IMR-90 (cell line): ENCODE results near the gene EIF4G3. TPM values are rescaled to one million over a fixed set of nuclear protein-coding genes. Genes with fewer than 3 reads are reported as not detected.

ENCODE experiments used
- ATAC-seq: fragments of 200-7000 bp; cut with Tn5 transposase; 2 replicates; pipeline ENCODE4 v1.9.1; 2020; ENCODE audit warnings: low read depth, mild to moderate bottlenecking, moderate library complexity
- BruUV-seq: library from RNA; stranded (reverse); fragments of 400-500 nt; replicated peaks from 2 replicates; lab custom pipeline; 2021; lab: Mats Ljungman, UMichigan
- CTCF ChIA-PET: fragments of 300-600 bp; formaldehyde crosslinking; extraction: SDS; loops from one replicate; lab custom pipeline; 2021; ENCODE audit warnings: antibody characterized with exemption; lab: Yijun Ruan, JAX
- POLR2A ChIA-PET: fragments of 300-600 bp; sonication (Branson Sonifier 250); formaldehyde crosslinking; loops from one replicate; lab custom pipeline; 2022; ENCODE audit warnings: antibody characterized with exemption; ENCODE audit not compliant: unreplicated experiment; lab: Charles Lee
- DNase-seq: peaks from one replicate; pipeline ENCODE4 v3.0.0; 2013
- H2AFZ ChIP-seq: replicated peaks from 2 replicates; pipeline ENCODE3; 2013; ENCODE audit warnings: low read length, mild to moderate bottlenecking; ENCODE audit not compliant: poor library complexity
- H2AK5ac ChIP-seq: 2 replicates; pipeline ENCODE4 v1.6.1; 2013; ENCODE audit warnings: low read depth, low read length, inconsistent platforms
- H2AK9ac ChIP-seq: replicated peaks from 2 replicates; pipeline ENCODE3; 2013; ENCODE audit warnings: mild to moderate bottlenecking, low read depth, low read length, moderate library complexity; ENCODE audit not compliant: poor library complexity
- H2BK120ac ChIP-seq: 2 replicates; pipeline ENCODE4 v1.6.1; 2013; ENCODE audit warnings: low read depth, low read length, inconsistent platforms
- H2BK15ac ChIP-seq: 3 replicates; pipeline ENCODE4 v1.6.1; 2013; ENCODE audit warnings: low read depth, low read length, inconsistent platforms
- H2BK20ac ChIP-seq: 2 replicates; pipeline ENCODE4 v1.6.1; 2013; ENCODE audit warnings: low read depth, mild to moderate bottlenecking, inconsistent platforms, low read length, moderate library complexity
- H2BK5ac ChIP-seq: 2 replicates; pipeline ENCODE4 v1.6.1; 2013; ENCODE audit warnings: mild to moderate bottlenecking, low read depth, low read length, inconsistent platforms; ENCODE audit not compliant: poor library complexity, severe bottlenecking
- H3K14ac ChIP-seq: replicated peaks from 2 replicates; pipeline ENCODE4 v1.6.1; 2013; ENCODE audit warnings: low read depth, low read length, inconsistent platforms
- H3K18ac ChIP-seq: 2 replicates; pipeline ENCODE4 v1.6.1; 2013; ENCODE audit warnings: low read depth, low read length, control low read depth
- H3K23ac ChIP-seq: 2 replicates; pipeline ENCODE4 v1.6.1; 2013; ENCODE audit warnings: low read depth, low read length, inconsistent platforms
- H3K27ac ChIP-seq: 2 replicates; pipeline ENCODE4 v1.5.1; 2013; ENCODE audit warnings: mild to moderate bottlenecking, control low read depth, low read length; ENCODE audit not compliant: insufficient read depth
- H3K27me3 ChIP-seq: 2 replicates; pipeline ENCODE4 v1.6.1; 2013; ENCODE audit warnings: low read length; ENCODE audit not compliant: control insufficient read depth, insufficient read depth
- H3K36me3 ChIP-seq: 2 replicates; pipeline ENCODE4 v1.6.1; 2013; ENCODE audit warnings: low read length, mixed read lengths; ENCODE audit not compliant: control insufficient read depth, insufficient read depth
- H3K4ac ChIP-seq: 2 replicates; pipeline ENCODE4 v1.6.1; 2013; ENCODE audit warnings: low read depth, low read length, inconsistent platforms
- H3K4me1 ChIP-seq: 2 replicates; pipeline ENCODE4 v1.6.1; 2013; ENCODE audit warnings: low read length, mixed read lengths; ENCODE audit not compliant: control insufficient read depth, insufficient read depth
- H3K4me2 ChIP-seq: 2 replicates; pipeline ENCODE4 v1.6.1; 2013; ENCODE audit warnings: low read depth, mild to moderate bottlenecking, control low read depth, low read length, moderate library complexity
- H3K4me3 ChIP-seq: 2 replicates; pipeline ENCODE4 v1.5.1; 2013; ENCODE audit warnings: low read depth, mild to moderate bottlenecking, control low read depth, low read length, moderate library complexity; ENCODE audit not compliant: insufficient read depth
- H3K56ac ChIP-seq: 2 replicates; pipeline ENCODE4 v1.6.1; 2013; ENCODE audit warnings: low read length, inconsistent platforms; ENCODE audit not compliant: insufficient read depth; ENCODE audit errors: extremely low read depth
- H3K79me1 ChIP-seq, 2 experiments: 2 replicates each; pipeline ENCODE4 v1.6.1; 2013; ENCODE audit warnings: low read length in 2 of 2, inconsistent platforms in 1 of 2, low read depth in 1 of 2
- H3K9ac ChIP-seq: 2 replicates; pipeline ENCODE4 v1.6.1; 2013; ENCODE audit warnings: low read depth, low read length, control low read depth
- H3K9me1 ChIP-seq: 2 replicates; pipeline ENCODE4 v1.6.1; 2013; ENCODE audit warnings: low read length, inconsistent platforms; ENCODE audit not compliant: insufficient read depth
- H3K9me3 ChIP-seq: 2 replicates; pipeline ENCODE4 v1.6.1; 2013; ENCODE audit warnings: low read length; ENCODE audit not compliant: control insufficient read depth, insufficient read depth
- H4K20me1 ChIP-seq: 2 replicates; pipeline ENCODE4 v1.6.1; 2013; ENCODE audit warnings: low read length, inconsistent platforms; ENCODE audit not compliant: insufficient read depth
- H4K5ac ChIP-seq: 2 replicates; pipeline ENCODE4 v1.6.1; 2013; ENCODE audit warnings: mild to moderate bottlenecking, low read depth, low read length, control low read depth
- H4K8ac ChIP-seq, 2 experiments: 2 replicates each; pipeline ENCODE4 v1.6.1; 2013; ENCODE audit warnings: low read depth in 2 of 2, low read length in 2 of 2, control low read depth in 1 of 2, inconsistent platforms in 1 of 2
- H4K91ac ChIP-seq: 2 replicates; pipeline ENCODE4 v1.6.1; 2013; ENCODE audit warnings: low read depth, low read length, inconsistent platforms; ENCODE audit not compliant: insufficient read depth
- BHLHE40 ChIP-seq: fragments of 150-350 bp; IDR thresholded peaks from 2 replicates; pipeline ENCODE4 v1.6.1; 2016; ENCODE audit warnings: mild to moderate bottlenecking, low read depth, low read length
- CEBPB ChIP-seq: IDR thresholded peaks from 2 replicates; pipeline ENCODE4 v1.6.1; 2012; ENCODE audit warnings: low read depth, low read length, improper control_type of control experiment
- CHD1 ChIP-seq: IDR thresholded peaks from 2 replicates; pipeline ENCODE4 v1.6.1; 2012; ENCODE audit warnings: low read depth, low read length, improper control_type of control experiment
- FOS ChIP-seq: fragments of 150-350 bp; IDR thresholded peaks from 2 replicates; pipeline ENCODE4 v1.6.1; 2016; ENCODE audit warnings: low read depth, low read length
- MAFK ChIP-seq: IDR thresholded peaks from 2 replicates; pipeline ENCODE4 v1.6.1; 2012; ENCODE audit warnings: low read depth, low read length, improper control_type of control experiment
- MAZ ChIP-seq: IDR thresholded peaks from 2 replicates; pipeline ENCODE4 v1.6.1; 2012; ENCODE audit warnings: low read depth, mild to moderate bottlenecking, low read length, improper control_type of control experiment, moderate library complexity, borderline replicate concordance
- MXI1 ChIP-seq: IDR thresholded peaks from 2 replicates; pipeline ENCODE4 v1.6.1; 2012; ENCODE audit warnings: low read depth, mild to moderate bottlenecking, low read length, moderate library complexity, borderline replicate concordance
- POLR2A ChIP-seq: IDR thresholded peaks from 2 replicates; pipeline ENCODE4 v1.6.1; 2012; ENCODE audit warnings: mild to moderate bottlenecking, low read depth, low read length
- RAD21 ChIP-seq: IDR thresholded peaks from 2 replicates; pipeline ENCODE4 v1.6.1; 2012; ENCODE audit warnings: low read length, improper control_type of control experiment
- RCOR1 ChIP-seq: IDR thresholded peaks from 2 replicates; pipeline ENCODE4 v1.6.1; 2012; ENCODE audit warnings: mild to moderate bottlenecking, low read length, improper control_type of control experiment; ENCODE audit not compliant: insufficient replicate concordance
- RFX5 ChIP-seq: IDR thresholded peaks from 2 replicates; pipeline ENCODE4 v1.8.0; 2012; ENCODE audit warnings: low read depth, mild to moderate bottlenecking, low read length, moderate library complexity
- SMC3 ChIP-seq: fragments of 150-350 bp; IDR thresholded peaks from 2 replicates; pipeline ENCODE4 v1.6.1; 2016; ENCODE audit warnings: low read depth, mild to moderate bottlenecking, antibody characterized with exemption, low read length, moderate library complexity
- USF2 ChIP-seq: fragments of 150-350 bp; IDR thresholded peaks from 2 replicates; pipeline ENCODE4 v1.6.1; 2017; ENCODE audit warnings: mild to moderate bottlenecking, antibody characterized with exemption, low read length, low read depth
- WGBS, 2 experiments: methylation state at CpG; one replicate each; pipeline versions ENCODE4 v1.1.5 to v1.1.7; 2013; ENCODE audit warnings: missing lambda C conversion rate in 2 of 2; ENCODE audit not compliant: insufficient read length in 1 of 2; ENCODE audit errors: extremely low coverage in 2 of 2; 5-methylcytosine and 5-hydroxymethylcytosine counted together
- dilution Hi-C: fragments of 300-500 bp; cut with HindIII; formaldehyde crosslinking; loops from one replicate; pipeline ENCODE4 v1.14.3; 2018; ENCODE audit warnings: low sequenced_read_pairs; ENCODE audit not compliant: unreplicated experiment
- in situ Hi-C: fragments of 300-500 bp; cut with MboI; formaldehyde crosslinking; loops from 3 replicates; pipeline ENCODE4 v1.14.3; 2019; ENCODE audit warnings: low sequenced_read_pairs, inconsistent platforms, mixed read lengths
- intact Hi-C: fragments of 100-400 bp; cut with micrococcal nuclease; formaldehyde crosslinking; loops from 2 replicates; pipeline ENCODE4 v1.10.0; 2022
- polyA plus RNA-seq, 3 experiments: library from polyadenylated mRNA; depleted of rRNA; stranded (reverse); fragments of >200 nt; gene quantifications; 2 replicates each; pipeline ENCODE4 v1.2.3, GENCODE V29; 2012; ENCODE audit warnings: low replicate concordance in 1 of 3
- total RNA-seq: library from RNA; depleted of rRNA; stranded (reverse); fragments of >200 nt; gene quantifications from 2 replicates; pipeline ENCODE4 v1.2.3, GENCODE V29; 2012
- TF ChIP-seq, protein P1 (sequence below): fragments of 150-350 bp; IDR thresholded peaks from 2 replicates; pipeline ENCODE4 v1.6.1; 2016; ENCODE audit warnings: low read depth, mild to moderate bottlenecking, low read length, moderate library complexity, borderline replicate concordance
- TF ChIP-seq, protein P2 (sequence below): conservative IDR thresholded peaks from 2 replicates; pipeline ENCODE4 v1.5.1; 2012; ENCODE audit warnings: mild to moderate bottlenecking, low read depth, low read length, improper control_type of control experiment

EIF4G3 gene
- total and polyA plus RNA-seq, 2 of the 4 experiments (the other 2 are of a cell fraction): 25.8 to 49.2 TPM

- Histone ChIP-seq H4K5ac (no peak overlapping the region), H2AK9ac (no peak overlapping the region), H3K23ac (no peak overlapping the region), H2AK5ac (no peak overlapping the region), H4K91ac (no peak overlapping the region), H3K27me3 (no peaks in the 10 kb centered on the region), H3K9me1 (peaks cover 23% of the 10 kb centered on the region), H2AFZ (no peak overlapping the region), H3K14ac (no peak overlapping the region), H2BK15ac (no peak overlapping the region), H3K9ac (no peak overlapping the region), H4K20me1 (peaks cover 17% of the 10 kb centered on the region), H2BK20ac (no peak overlapping the region), H3K36me3 (peaks cover 8% of the 10 kb centered on the region), H2BK120ac (no peak overlapping the region), H3K79me1 (peaks cover 53 to 86% of the 10 kb centered on the region in 2 experiments), H3K9me3 (no peaks in the 10 kb centered on the region), H3K18ac (no peak overlapping the region), H3K56ac (no peak overlapping the region), H3K27ac (no peak overlapping the region), H3K4me1 (peaks cover 4% of the 10 kb centered on the region), H3K4me2 (no peak overlapping the region), H3K4ac (no peak overlapping the region), H4K8ac (0 out of 4 replicates have a peak overlapping the region, but pooled peaks of 1 of the 2 experiments have one; percentile 33), H2BK5ac (no peak overlapping the region), H3K4me3 (no peak overlapping the region)
- in situ Hi-C loops (no loop called here), intact Hi-C loops (no loop called here), dilution Hi-C loops (no loop called here)
- POLR2A ChIA-PET: no interaction called here
- ATAC-seq (no peak), DNase-seq (no peak)
- CTCF ChIA-PET: no interaction called here
- WGBS, 2 experiments: no CpG with 5 or more reads among the region's 1 CpG
- no peak for TF ChIP-seq BHLHE40
- no peak for TF ChIP-seq FOS
- TF ChIP-seq, protein P1, sequence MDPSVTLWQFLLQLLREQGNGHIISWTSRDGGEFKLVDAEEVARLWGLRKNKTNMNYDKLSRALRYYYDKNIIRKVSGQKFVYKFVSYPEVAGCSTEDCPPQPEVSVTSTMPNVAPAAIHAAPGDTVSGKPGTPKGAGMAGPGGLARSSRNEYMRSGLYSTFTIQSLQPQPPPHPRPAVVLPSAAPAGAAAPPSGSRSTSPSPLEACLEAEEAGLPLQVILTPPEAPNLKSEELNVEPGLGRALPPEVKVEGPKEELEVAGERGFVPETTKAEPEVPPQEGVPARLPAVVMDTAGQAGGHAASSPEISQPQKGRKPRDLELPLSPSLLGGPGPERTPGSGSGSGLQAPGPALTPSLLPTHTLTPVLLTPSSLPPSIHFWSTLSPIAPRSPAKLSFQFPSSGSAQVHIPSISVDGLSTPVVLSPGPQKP: no peak
- no peak for TF ChIP-seq RAD21
- TF ChIP-seq MAZ: no peak
- TF ChIP-seq RCOR1: no peak
- TF ChIP-seq MXI1: no peak
- no peak for TF ChIP-seq RFX5
- TF ChIP-seq CEBPB: no peak
- TF ChIP-seq POLR2A: no peak
- no peak for TF ChIP-seq SMC3
- TF ChIP-seq USF2: no peak
- no peak for TF ChIP-seq CHD1
- TF ChIP-seq, protein P2, sequence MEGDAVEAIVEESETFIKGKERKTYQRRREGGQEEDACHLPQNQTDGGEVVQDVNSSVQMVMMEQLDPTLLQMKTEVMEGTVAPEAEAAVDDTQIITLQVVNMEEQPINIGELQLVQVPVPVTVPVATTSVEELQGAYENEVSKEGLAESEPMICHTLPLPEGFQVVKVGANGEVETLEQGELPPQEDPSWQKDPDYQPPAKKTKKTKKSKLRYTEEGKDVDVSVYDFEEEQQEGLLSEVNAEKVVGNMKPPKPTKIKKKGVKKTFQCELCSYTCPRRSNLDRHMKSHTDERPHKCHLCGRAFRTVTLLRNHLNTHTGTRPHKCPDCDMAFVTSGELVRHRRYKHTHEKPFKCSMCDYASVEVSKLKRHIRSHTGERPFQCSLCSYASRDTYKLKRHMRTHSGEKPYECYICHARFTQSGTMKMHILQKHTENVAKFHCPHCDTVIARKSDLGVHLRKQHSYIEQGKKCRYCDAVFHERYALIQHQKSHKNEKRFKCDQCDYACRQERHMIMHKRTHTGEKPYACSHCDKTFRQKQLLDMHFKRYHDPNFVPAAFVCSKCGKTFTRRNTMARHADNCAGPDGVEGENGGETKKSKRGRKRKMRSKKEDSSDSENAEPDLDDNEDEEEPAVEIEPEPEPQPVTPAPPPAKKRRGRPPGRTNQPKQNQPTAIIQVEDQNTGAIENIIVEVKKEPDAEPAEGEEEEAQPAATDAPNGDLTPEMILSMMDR: no peak
- TF ChIP-seq MAFK: no peak
- no TSS peak for BruUV-seq
Measured at GRCh38 chr1:21141030-21141429, 35.7 kb downstream of the EIF4G3 start.
